B cell (primary cell): ENCODE measurements around the gene PAH. TPM values are rescaled to one million over a fixed set of nuclear protein-coding genes. Genes with fewer than 3 reads are reported as not detected.

Source experiments
- ATAC-seq: fragments of 200-7000 bp; cut with Tn5 transposase; one replicate; pipeline ENCODE4 v1.10.0; 2021; ENCODE audit warnings: low read depth, mild to moderate bottlenecking, moderate number of reproducible peaks, moderate library complexity
- CTCF ChIA-PET: fragments of 350-600 bp; sonication (Branson Sonifier 250); formaldehyde crosslinking; loops from one replicate; lab custom pipeline; 2021; ENCODE audit warnings: antibody characterized with exemption, inconsistent platforms; lab: Charles Lee
- POLR2A ChIA-PET: fragments of 350-600 bp; sonication (Branson Sonifier 250); formaldehyde crosslinking; loops from one replicate; lab custom pipeline; 2021; ENCODE audit warnings: antibody characterized with exemption; lab: Charles Lee
- DNase-seq: peaks from one replicate; pipeline ENCODE4 v3.0.0; 2013
- H2AFZ ChIP-seq: 2 replicates; pipeline ENCODE4 v1.6.1; 2012; ENCODE audit warnings: mild to moderate bottlenecking, low read depth, low read length; ENCODE audit not compliant: insufficient read depth, poor library complexity, severe bottlenecking
- H3K27ac ChIP-seq, 2 donors: 1 replicate in 1 of 2; 2 replicates in 1 of 2; pipeline ENCODE4 v1.5.1; 2012 to 2013; ENCODE audit warnings: low read length in 2 of 2, mild to moderate bottlenecking in 2 of 2, moderate library complexity in 1 of 2
- H3K27me3 ChIP-seq, 4 experiments: fragments of 200-600 bp in 1 of 4; sonication (generic) in 1 of 4; replicated peaks in 1 of 4; 1 replicate in 2 of 4; 2 replicates in 2 of 4; pipeline versions ENCODE4 v1.6.1 to v1.7.0; 2013 to 2016; ENCODE audit warnings: low read length in 3 of 4, mild to moderate bottlenecking in 2 of 4, mixed read lengths in 1 of 4, moderate library complexity in 1 of 4; ENCODE audit not compliant: insufficient read depth in 4 of 4, control insufficient read depth in 3 of 4; ENCODE audit errors: control extremely low read depth in 1 of 4
- H3K36me3 ChIP-seq, 2 experiments: replicated peaks in 1 of 2; 1 replicate in 1 of 2; 2 replicates in 1 of 2; pipeline versions ENCODE4 v1.6.1 to v1.7.1; 2013; ENCODE audit warnings: low read length in 1 of 2; ENCODE audit not compliant: insufficient read depth in 2 of 2, control insufficient read depth in 1 of 2; ENCODE audit errors: control extremely low read depth in 1 of 2, extremely low read depth in 1 of 2
- H3K4me1 ChIP-seq, 2 donors: fragments of 200-600 bp in 1 of 2; sonication (generic) in 1 of 2; 1 replicate in 1 of 2; 2 replicates in 1 of 2; pipeline versions ENCODE4 v1.5.1 to v1.6.1; 2013 to 2017; ENCODE audit warnings: low read length in 2 of 2; ENCODE audit not compliant: control insufficient read depth in 2 of 2, insufficient read depth in 2 of 2
- H3K4me2 ChIP-seq: replicated peaks from 2 replicates; pipeline ENCODE3; 2012; ENCODE audit warnings: mild to moderate bottlenecking, low read depth, low read length; ENCODE audit not compliant: poor library complexity, severe bottlenecking
- H3K4me3 ChIP-seq, 5 experiments: fragments of 200-600 bp in 1 of 5; sonication (generic) in 1 of 5; 1 replicate in 3 of 5; 2 replicates in 2 of 5; pipeline versions ENCODE4 v1.5.1 to v1.7.0; 2011 to 2016; ENCODE audit warnings: low read length in 4 of 5, mild to moderate bottlenecking in 4 of 5, low read depth in 2 of 5, control low read depth in 1 of 5, moderate library complexity in 1 of 5; ENCODE audit not compliant: insufficient read depth in 1 of 5; ENCODE audit errors: control extremely low read depth in 1 of 5, extremely low read depth in 1 of 5
- H3K79me2 ChIP-seq: fragments of 200-600 bp; sonication (generic); one replicate; pipeline ENCODE4 v1.6.0; 2016; ENCODE audit warnings: low read length; ENCODE audit not compliant: control insufficient read depth, insufficient read depth
- H3K9ac ChIP-seq: fragments of 200-600 bp; sonication (generic); 2 replicates; pipeline ENCODE4 v1.6.1; 2017; ENCODE audit warnings: mild to moderate bottlenecking, low read length, moderate library complexity
- H3K9me3 ChIP-seq, 3 donors: one replicate each; pipeline versions ENCODE4 v1.6.1 to v1.7.1; 2013; ENCODE audit warnings: low read length in 2 of 3; ENCODE audit not compliant: control insufficient read depth in 2 of 3, insufficient read depth in 1 of 3; ENCODE audit errors: control extremely low read depth in 1 of 3
- H4K20me1 ChIP-seq: 2 replicates; pipeline ENCODE4 v1.6.0; 2012; ENCODE audit warnings: mild to moderate bottlenecking, low read length; ENCODE audit not compliant: insufficient read depth, control insufficient read depth, poor library complexity, severe bottlenecking
- H3K27ac Mint-ChIP-seq: one replicate; pipeline ENCODE4 v1.8.0; 2021; ENCODE audit warnings: mixed read lengths
- H3K27me3 Mint-ChIP-seq: one replicate; pipeline ENCODE4 v1.8.0; 2021; ENCODE audit warnings: mixed read lengths
- H3K4me1 Mint-ChIP-seq: one replicate; pipeline ENCODE4 v1.8.0; 2021; ENCODE audit warnings: mixed read lengths
- H3K4me3 Mint-ChIP-seq: one replicate; pipeline ENCODE4 v1.8.0; 2021; ENCODE audit warnings: mixed read lengths
- H3K9me3 Mint-ChIP-seq: one replicate; pipeline ENCODE4 v1.8.0; 2022; ENCODE audit warnings: mixed read lengths; ENCODE audit not compliant: insufficient read depth
- EZH2 ChIP-seq: IDR thresholded peaks from 2 replicates; pipeline ENCODE4 v1.6.1; 2012; ENCODE audit warnings: borderline replicate concordance, low read depth, mild to moderate bottlenecking, moderate library complexity, low read length; ENCODE audit not compliant: insufficient read depth, poor library complexity, severe bottlenecking
- WGBS: methylation state at CpG from one replicate; pipeline ENCODE4 v1.1.5; 2013; ENCODE audit warnings: missing lambda C conversion rate; ENCODE audit not compliant: insufficient coverage; 5-methylcytosine and 5-hydroxymethylcytosine counted together
- intact Hi-C: fragments of 100-400 bp; cut with micrococcal nuclease; formaldehyde crosslinking; loops from one replicate; pipeline ENCODE4 v1.10.0; 2022
- polyA plus RNA-seq: library from polyadenylated mRNA; depleted of rRNA; stranded (reverse); fragments of >200 nt; gene quantifications from 2 replicates; pipeline ENCODE4 v1.2.3, GENCODE V29; 2012
- total RNA-seq, 2 donors: library from RNA; stranded (reverse); fragments of 120-200 nt in 1 of 2; gene quantifications; 1 replicate in 1 of 2; 2 replicates in 1 of 2; pipeline versions ENCODE4 v1.2.3 to v1.2.4, GENCODE V29; 2013 to 2022
- TF ChIP-seq, protein P1 (sequence below): fragments of 200-600 bp; IDR thresholded peaks from one replicate; pipeline ENCODE4 v1.8.0; 2022; ENCODE audit warnings: antibody characterized with exemption, mild to moderate bottlenecking

Gene PAH
- total and polyA plus RNA-seq, 2 donors (not counting 1 experiment from before 2014, with no cell fraction given) = 0.25 TPM; not detected in 1

GRCh38 chr12:102874819-102875218 lies 42.2 kb downstream of the PAH start:
- peaks cover 4% of the 10 kb centered on the region for H3K27me3 Mint-ChIP-seq
- POLR2A ChIA-PET = no interaction called here
- H3K27ac Mint-ChIP-seq = no peak overlapping the region
- Histone ChIP-seq H3K27me3 (peaks cover 0 to 5% (median 0%) of the 10 kb centered on the region in 4 experiments), H3K27ac (no peak overlapping the region), H3K9me3 (peaks cover 0 to 1% (median 0%) of the 10 kb centered on the region in 3 donors), H3K36me3 (no peaks in the 10 kb centered on the region), H2AFZ (no peak overlapping the region), H3K9ac (no peak overlapping the region), H3K4me3 (no peak overlapping the region), H3K4me1 (peaks cover 0 to 3% of the 10 kb centered on the region in 2 donors), H3K79me2 (no peaks in the 10 kb centered on the region), H3K4me2 (no peak overlapping the region), H4K20me1 (no peaks in the 10 kb centered on the region)
- intact Hi-C loops = no loop called here
- no peaks in the 10 kb centered on the region for H3K9me3 Mint-ChIP-seq
- peaks cover 4% of the 10 kb centered on the region for H3K4me1 Mint-ChIP-seq
- CTCF ChIA-PET = interaction anchor here (0.7 kb wide), 1 partner anchor 307 kb away, joined by 3 read pairs; no protein-coding TSS in a partner anchor
- ATAC-seq (no peak), DNase-seq (no peak)
- 85% methylated on average over 5 of the region's 9 CpGs for WGBS
- TF ChIP-seq, protein P1, sequence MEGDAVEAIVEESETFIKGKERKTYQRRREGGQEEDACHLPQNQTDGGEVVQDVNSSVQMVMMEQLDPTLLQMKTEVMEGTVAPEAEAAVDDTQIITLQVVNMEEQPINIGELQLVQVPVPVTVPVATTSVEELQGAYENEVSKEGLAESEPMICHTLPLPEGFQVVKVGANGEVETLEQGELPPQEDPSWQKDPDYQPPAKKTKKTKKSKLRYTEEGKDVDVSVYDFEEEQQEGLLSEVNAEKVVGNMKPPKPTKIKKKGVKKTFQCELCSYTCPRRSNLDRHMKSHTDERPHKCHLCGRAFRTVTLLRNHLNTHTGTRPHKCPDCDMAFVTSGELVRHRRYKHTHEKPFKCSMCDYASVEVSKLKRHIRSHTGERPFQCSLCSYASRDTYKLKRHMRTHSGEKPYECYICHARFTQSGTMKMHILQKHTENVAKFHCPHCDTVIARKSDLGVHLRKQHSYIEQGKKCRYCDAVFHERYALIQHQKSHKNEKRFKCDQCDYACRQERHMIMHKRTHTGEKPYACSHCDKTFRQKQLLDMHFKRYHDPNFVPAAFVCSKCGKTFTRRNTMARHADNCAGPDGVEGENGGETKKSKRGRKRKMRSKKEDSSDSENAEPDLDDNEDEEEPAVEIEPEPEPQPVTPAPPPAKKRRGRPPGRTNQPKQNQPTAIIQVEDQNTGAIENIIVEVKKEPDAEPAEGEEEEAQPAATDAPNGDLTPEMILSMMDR = no peak
- TF ChIP-seq EZH2 = no peak
- H3K4me3 Mint-ChIP-seq = no peak overlapping the region

- POLR2A ChIA-PET = no interaction called here
- H3K79me2 ChIP-seq = no peaks in the 10 kb centered on the region
- no peaks in the 10 kb centered on the region for H3K4me1 ChIP-seq
- CTCF ChIA-PET = interaction anchor here (0.7 kb wide), 1 partner anchor 11 kb away, joined by 3 read pairs; no protein-coding TSS in a partner anchor
- Mint-ChIP-seq H3K4me3 (no peak overlapping the region), H3K4me1 (no peaks in the 10 kb centered on the region), H3K9me3 (no peaks in the 10 kb centered on the region), H3K27ac (no peak overlapping the region), H3K27me3 (no peaks in the 10 kb centered on the region)
- H3K9me3 ChIP-seq = peaks cover 0 to 1% (median 0%) of the 10 kb centered on the region in 3 donors
- H3K27me3 ChIP-seq = no peaks in the 10 kb centered on the region
- ATAC-seq = no peak
- no peaks in the 10 kb centered on the region for H3K36me3 ChIP-seq
- no peak overlapping the region for H3K27ac ChIP-seq
- no peaks in the 10 kb centered on the region for H4K20me1 ChIP-seq
- intact Hi-C loops = no loop called here
- H3K9ac ChIP-seq = no peak overlapping the region
- DNase-seq = no peak
- WGBS = no CpG with 5 or more reads among the region's 2 CpGs
- no peak for TF ChIP-seq EZH2
- TF ChIP-seq, protein P1 = no peak
- no peak overlapping the region for H2AFZ ChIP-seq
- H3K4me3 ChIP-seq = no peak overlapping the region
- H3K4me2 ChIP-seq = no peak overlapping the region
These were observed 44.0 kb downstream of the PAH start for GRCh38 chr12:102873077-102873476.
